NCI-H2196 (cell line): ENCODE results near the gene TNFSF8.

Experiments used
- DNase-seq: peaks from one replicate; lab custom pipeline; 2025; ENCODE audit not compliant: unreplicated experiment; lab: John Stamatoyannopoulos, UW

The TNFSF8 gene, protein sequence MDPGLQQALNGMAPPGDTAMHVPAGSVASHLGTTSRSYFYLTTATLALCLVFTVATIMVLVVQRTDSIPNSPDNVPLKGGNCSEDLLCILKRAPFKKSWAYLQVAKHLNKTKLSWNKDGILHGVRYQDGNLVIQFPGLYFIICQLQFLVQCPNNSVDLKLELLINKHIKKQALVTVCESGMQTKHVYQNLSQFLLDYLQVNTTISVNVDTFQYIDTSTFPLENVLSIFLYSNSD

GRCh38 chr9:114930056-114930812 is at the start of gene TNFSF8:
Gene TNFSF8, minus strand, starts transcription at chr9:114930591. Its CDS starts 288 bp downstream, at chr9:114930303.
- DNase-seq: no peak

GRCh38 chr9:114973216-114973615 is 42.8 kb upstream of the TNFSF8 start:
- DNase-seq: no peak

DNA sequence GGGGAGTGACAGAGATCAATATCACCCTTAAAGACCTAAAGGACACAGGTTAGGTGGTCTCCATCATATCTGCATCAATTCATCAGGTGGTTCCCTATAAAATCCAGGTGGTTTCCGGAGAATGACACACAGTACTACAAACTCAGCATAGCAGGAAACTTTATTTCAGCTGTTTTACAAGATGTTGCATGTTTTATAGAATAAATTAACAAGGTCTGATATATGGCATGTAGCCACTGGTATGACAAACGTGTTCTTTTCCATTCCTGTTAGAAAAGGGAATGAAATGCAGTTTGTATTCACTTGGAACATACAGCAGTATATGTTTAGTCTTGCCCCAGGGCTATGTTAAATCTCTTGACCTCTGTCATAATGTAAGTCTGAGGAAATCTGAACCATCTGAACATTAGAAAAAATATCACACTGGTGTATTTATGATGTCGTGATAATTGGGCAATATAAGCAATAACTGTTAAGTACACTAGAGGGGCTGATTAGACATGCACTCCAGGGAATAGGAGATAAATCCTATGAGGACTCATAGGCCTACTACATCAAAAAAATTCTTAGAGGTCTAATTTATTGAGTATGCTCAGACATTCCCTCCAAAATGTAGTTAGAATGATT is 42.2 kb upstream of the TNFSF8 start:
- no peak for DNase-seq

GRCh38 chr9:114969269-114969668 is 38.9 kb upstream of the TNFSF8 start:
- DNase-seq: no peak

- no peak for DNase-seq
Measured at GRCh38 chr9:114968671-114969070, 38.3 kb upstream of the TNFSF8 start.

DNA sequence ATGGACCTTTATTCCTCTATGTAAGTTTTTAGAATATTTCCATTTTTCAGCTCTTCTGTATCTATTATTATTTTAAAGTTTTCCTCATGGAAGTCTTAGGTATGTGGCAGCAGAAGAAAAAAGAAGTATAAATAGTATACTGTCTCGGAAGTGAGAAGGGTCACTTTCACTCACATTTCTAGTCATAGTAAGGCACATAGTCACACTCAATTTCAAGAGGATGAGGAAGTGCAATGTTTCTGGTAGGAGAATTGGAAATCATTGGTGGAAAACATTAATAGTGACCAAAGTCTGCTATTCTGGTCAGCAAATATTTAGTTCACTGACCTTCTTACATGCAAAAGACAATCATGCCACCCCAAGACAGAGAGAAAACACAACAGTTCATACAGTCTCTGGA is 35.2 kb upstream of the TNFSF8 start:
- DNase-seq: no peak

DNA sequence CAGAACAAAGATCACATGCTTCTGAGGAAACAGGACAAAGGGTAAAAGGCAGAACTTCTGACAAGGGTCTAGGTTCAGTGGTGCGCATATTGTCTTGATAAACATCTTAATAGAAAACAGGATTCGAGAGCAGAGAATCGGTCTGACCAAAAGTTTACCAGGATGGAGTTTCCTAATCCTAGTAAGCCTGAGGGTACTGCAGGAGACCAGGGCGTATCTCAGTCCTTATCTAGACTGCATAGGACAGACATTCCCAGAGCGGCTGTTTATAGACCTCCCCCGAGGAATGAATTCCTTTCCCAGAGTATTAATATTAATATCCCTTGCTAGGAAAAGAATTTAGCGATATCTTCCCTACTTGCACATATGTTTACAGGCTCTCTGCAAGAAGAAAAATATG is 32.4 kb upstream of the TNFSF8 start:
- no peak for DNase-seq

GRCh38 chr9:114960276-114960675 is 29.9 kb upstream of the TNFSF8 start:
- no peak for DNase-seq

DNA sequence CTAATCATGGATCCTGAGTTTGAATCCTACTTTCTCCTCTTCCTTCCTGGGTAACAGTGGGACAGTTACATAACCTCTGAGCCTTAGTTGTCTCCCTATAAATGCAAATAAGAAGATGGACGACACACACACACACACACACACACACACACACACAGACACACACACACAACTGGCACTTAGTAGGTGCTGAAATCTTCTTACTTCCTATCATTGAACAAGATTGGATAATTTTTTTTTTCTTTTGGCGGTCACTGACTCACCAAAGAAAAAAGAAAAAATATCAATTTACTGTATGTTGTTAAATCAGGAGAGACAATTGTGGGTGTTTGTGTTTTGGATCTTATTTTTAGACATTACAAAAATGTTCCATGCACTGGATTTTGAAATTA is 28.4 kb upstream of the TNFSF8 start:
- DNase-seq: no peak

- DNase-seq: no peak
Measured at GRCh38 chr9:114958021-114958843, 27.8 kb upstream of the TNFSF8 start.

- DNase-seq: no peak
Measured at GRCh38 chr9:114957558-114957957, 27.2 kb upstream of the TNFSF8 start.

DNA sequence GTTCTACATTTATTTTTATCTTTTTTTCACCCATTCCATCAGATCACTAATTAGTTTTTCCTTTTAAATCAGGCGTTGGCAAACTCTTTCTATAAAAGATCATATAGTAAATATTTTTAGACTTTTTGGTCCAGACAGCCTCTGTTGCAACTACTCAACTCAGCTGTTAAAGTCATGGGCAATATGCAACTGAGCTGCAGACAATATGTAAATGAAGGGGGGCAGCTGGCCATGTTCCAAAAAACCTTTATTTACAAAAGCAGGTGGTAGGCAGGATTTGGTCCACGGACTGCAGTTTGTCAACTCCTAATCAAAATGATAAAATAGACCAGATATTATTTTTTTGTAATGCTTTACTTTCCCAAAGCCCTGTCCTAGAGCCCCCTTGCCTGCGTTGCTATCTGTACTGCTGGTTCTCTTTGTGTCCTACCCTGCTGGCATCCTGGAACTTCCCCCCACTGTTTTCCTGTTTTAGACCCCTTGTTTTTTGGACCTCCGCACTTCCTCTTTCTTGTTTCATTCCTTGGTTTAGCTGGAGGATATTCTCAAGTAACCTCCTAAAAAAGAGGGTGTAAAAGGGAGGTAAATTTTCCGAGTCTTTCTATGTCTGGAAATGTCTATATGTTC is 24.7 kb upstream of the TNFSF8 start:
- no peak for DNase-seq

GRCh38 chr9:114953959-114954358 is 23.6 kb upstream of the TNFSF8 start:
- no peak for DNase-seq

DNA sequence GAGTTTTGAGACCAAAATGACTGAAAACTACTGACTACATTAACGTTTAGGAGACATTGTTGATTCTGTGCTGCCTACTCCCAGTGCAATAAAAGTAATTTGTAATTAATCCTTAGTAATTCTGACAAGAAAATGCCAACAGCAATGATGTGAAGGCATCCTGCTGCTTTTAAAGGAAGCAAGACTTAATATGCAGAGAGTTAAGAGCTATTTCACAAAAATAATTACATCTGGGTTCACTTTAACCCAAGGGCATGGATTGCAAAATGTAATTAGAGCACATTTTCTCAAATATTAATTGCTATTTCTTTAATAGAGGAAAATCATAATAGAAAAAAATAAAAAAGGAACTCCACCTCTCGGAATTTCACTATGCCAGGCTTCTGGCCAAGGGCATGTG is 22.7 kb upstream of the TNFSF8 start:
- DNase-seq: no peak

GRCh38 chr9:114950761-114951160 is 20.4 kb upstream of the TNFSF8 start:
- DNase-seq: no peak

- DNase-seq: no peak
Measured at GRCh38 chr9:114947058-114947457, 16.7 kb upstream of the TNFSF8 start.

DNA sequence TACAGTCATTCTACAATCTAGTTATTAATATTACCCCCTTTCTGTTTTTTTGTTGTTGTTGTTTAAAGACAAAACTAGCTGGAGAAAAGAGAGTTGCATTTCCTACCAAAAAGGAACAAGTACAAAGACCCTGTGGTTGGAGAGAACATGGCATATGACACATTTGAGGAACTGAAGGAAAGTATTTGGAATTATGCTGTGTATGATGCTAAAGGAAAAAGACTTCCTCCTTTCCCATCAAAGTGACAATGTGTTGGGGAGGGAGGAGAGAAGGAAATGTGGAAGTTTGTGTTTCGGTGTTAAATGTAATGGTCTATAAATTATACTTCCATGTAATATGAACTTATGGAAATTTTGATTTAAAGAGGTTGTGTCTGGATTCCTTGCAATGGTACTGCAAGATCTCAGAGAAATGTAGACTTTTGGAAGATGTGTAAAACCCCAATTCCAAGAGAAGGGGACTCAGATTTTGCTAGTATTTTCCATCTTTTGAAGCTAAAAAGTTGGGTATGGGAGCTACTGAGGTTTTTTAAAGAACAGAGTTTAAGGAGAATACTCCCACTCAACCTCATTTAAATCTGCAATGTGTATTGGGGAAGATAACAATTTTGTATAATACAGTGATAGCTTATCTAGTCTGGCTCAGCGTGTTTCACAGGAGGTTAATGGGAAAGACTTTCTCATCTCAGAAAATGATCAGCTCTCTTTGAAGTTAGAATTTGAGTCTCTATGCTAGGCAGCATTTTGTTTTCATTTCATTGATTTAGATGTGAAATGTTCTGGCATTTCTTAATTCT is 15.4 kb upstream of the TNFSF8 start:
- no peak for DNase-seq

- DNase-seq: no peak
Measured at GRCh38 chr9:114941376-114941775, 11.0 kb upstream of the TNFSF8 start.

GRCh38 chr9:114938687-114939575 is 8.5 kb upstream of the TNFSF8 start:
- DNase-seq: no peak
